Activated CD8-positive, alpha-beta T cell treated with anti-CD3 and anti-CD28 coated beads for 36 hours (primary cell): ENCODE results near the gene TWF2. TPM values are rescaled to one million over a fixed set of nuclear protein-coding genes. Genes with fewer than 3 reads are reported as not detected.

Source experiments
- ATAC-seq: fragments of 200-7000 bp; cut with Tn5 transposase; one replicate; pipeline ENCODE4 v1.10.0; 2021; ENCODE audit warnings: mild to moderate bottlenecking, moderate library complexity
- CTCF ChIA-PET: fragments of 350-600 bp; sonication (Branson Sonifier 250); formaldehyde crosslinking; loops from one replicate; lab custom pipeline; 2021; ENCODE audit warnings: antibody characterized with exemption; lab: Charles Lee
- POLR2A ChIA-PET: fragments of 350-600 bp; sonication (Branson Sonifier 250); formaldehyde crosslinking; loops from one replicate; lab custom pipeline; 2021; ENCODE audit warnings: antibody characterized with exemption; lab: Charles Lee
- DNase-seq: peaks from one replicate; pipeline ENCODE4 v3.0.0-alpha.2; 2020
- H3K27ac Mint-ChIP-seq: one replicate; pipeline ENCODE4 v1.8.0; 2021; ENCODE audit warnings: mild to moderate bottlenecking, mixed read lengths
- H3K27me3 Mint-ChIP-seq: one replicate; pipeline ENCODE4 v1.8.0; 2021; ENCODE audit warnings: mixed read lengths
- H3K36me3 Mint-ChIP-seq: one replicate; pipeline ENCODE4 v1.8.0; 2021; ENCODE audit warnings: low read depth, mixed read lengths
- H3K4me1 Mint-ChIP-seq: one replicate; pipeline ENCODE4 v1.8.0; 2021; ENCODE audit warnings: low read depth, mixed read lengths
- H3K4me3 Mint-ChIP-seq: one replicate; pipeline ENCODE4 v1.8.0; 2021; ENCODE audit warnings: mild to moderate bottlenecking, moderate library complexity, mixed read lengths
- H3K9me3 Mint-ChIP-seq: one replicate; pipeline ENCODE4 v1.8.0; 2021; ENCODE audit warnings: mixed read lengths
- CTCF ChIP-seq: fragments of 200-600 bp; IDR thresholded peaks from one replicate; pipeline ENCODE4 v1.8.0; 2022; ENCODE audit warnings: antibody characterized with exemption, mild to moderate bottlenecking
- intact Hi-C: fragments of 100-400 bp; cut with micrococcal nuclease; formaldehyde crosslinking; loops from one replicate; pipeline ENCODE4 v1.10.0; 2022
- total RNA-seq, 2 experiments: library from RNA; stranded (reverse); gene quantifications; one replicate each; pipeline ENCODE4 v1.2.3, GENCODE V29; 2021

TWF2 gene
- total RNA-seq, 2 experiments from 2014 or later: 137 TPM

- no peaks in the 10 kb centered on the region for H3K9me3 Mint-ChIP-seq
- H3K4me3 Mint-ChIP-seq: no peak overlapping the region
- intact Hi-C loops: no loop called here
- ATAC-seq: no peak
- H3K36me3 Mint-ChIP-seq: peaks cover 95% of the 10 kb centered on the region
- ChIA-PET POLR2A (interaction anchor here (0.8 to 6.1 kb wide), 9 partner anchors 11 to 117 kb away, joined by 3 to 71 read pairs (median 5); partner anchors contain the start of genes PPM1M, TWF2 and WDR82), CTCF (interaction anchor here (0.7 to 4.0 kb wide), 6 partner anchors 11 to 39 kb away, joined by 3 to 21 read pairs (median 4); no protein-coding TSS in a partner anchor)
- no peak for DNase-seq
- TF ChIP-seq CTCF: no peak
- peak overlapping the region; percentile 79 for H3K27ac Mint-ChIP-seq
- H3K4me1 Mint-ChIP-seq: peaks cover 92% of the 10 kb centered on the region
- H3K27me3 Mint-ChIP-seq: no peaks in the 10 kb centered on the region
Observed at GRCh38 chr3:52259448-52259847, 20.5 kb upstream of the TWF2 start.

- intact Hi-C loops: no loop called here
- no peak for TF ChIP-seq CTCF
- H3K4me3 Mint-ChIP-seq: no peak overlapping the region
Observed at GRCh38 chr3:52259035-52259434, 20.1 kb upstream of the TWF2 start.

GRCh38 chr3:52257911-52258310, 19.0 kb upstream of the TWF2 start:
- no peak for DNase-seq
- POLR2A ChIA-PET: interaction anchor here (0.6 to 6.1 kb wide), 8 partner anchors 9 to 70 kb away, joined by 3 to 71 read pairs (median 5); partner anchors contain the start of genes PPM1M, TLR9, TWF2 and WDR82
- CTCF ChIA-PET: interaction anchor here (4.0 kb wide), 1 partner anchor 26 kb away, joined by 21 read pairs; no protein-coding TSS in a partner anchor
- Mint-ChIP-seq H3K4me1 (peaks cover 92% of the 10 kb centered on the region), H3K27ac (peak overlapping the region; percentile 79), H3K9me3 (no peaks in the 10 kb centered on the region), H3K36me3 (peaks cover 93% of the 10 kb centered on the region), H3K27me3 (no peaks in the 10 kb centered on the region), H3K4me3 (no peak overlapping the region)
- no peak for ATAC-seq
- intact Hi-C loops: no loop called here
- no peak for TF ChIP-seq CTCF

More at GRCh38 chr3:52259035-52259434, 20.1 kb upstream of the TWF2 start:
- POLR2A ChIA-PET: interaction anchor here (1.1 to 6.1 kb wide), 6 partner anchors 12 to 116 kb away, joined by 4 to 71 read pairs (median 9); partner anchors contain the start of genes PPM1M, TWF2 and WDR82
- Mint-ChIP-seq H3K27ac (peak overlapping the region; percentile 79), H3K36me3 (peaks cover 94% of the 10 kb centered on the region), H3K4me1 (peaks cover 92% of the 10 kb centered on the region), H3K9me3 (no peaks in the 10 kb centered on the region), H3K27me3 (no peaks in the 10 kb centered on the region)
- ATAC-seq (no peak), DNase-seq (no peak)
- CTCF ChIA-PET: interaction anchor here (0.7 to 4.0 kb wide), 4 partner anchors 11 to 27 kb away, joined by 3 to 21 read pairs (median 4); no protein-coding TSS in a partner anchor

- ATAC-seq (no peak), DNase-seq (no peak)
- ChIA-PET POLR2A (interaction anchor here (1.0 to 6.1 kb wide), 6 partner anchors 10 to 23 kb away, joined by 3 to 71 read pairs (median 6); partner anchors contain the start of gene PPM1M), CTCF (interaction anchor here (0.8 to 0.9 kb wide), 2 partner anchors 22 to 24 kb away, joined by 3 to 4 read pairs; no protein-coding TSS in a partner anchor)
- Mint-ChIP-seq H3K9me3 (no peaks in the 10 kb centered on the region), H3K27me3 (no peaks in the 10 kb centered on the region), H3K36me3 (peaks cover 92% of the 10 kb centered on the region), H3K27ac (peak overlapping the region; percentile 81), H3K4me1 (peaks cover 89% of the 10 kb centered on the region), H3K4me3 (no peak overlapping the region)
- intact Hi-C loops: no loop called here
- no peak for TF ChIP-seq CTCF
Observed at GRCh38 chr3:52256622-52257021, 17.7 kb upstream of the TWF2 start.

GRCh38 chr3:52256159-52256558, 17.2 kb upstream of the TWF2 start:
- POLR2A ChIA-PET: interaction anchor here (0.6 to 6.1 kb wide), 9 partner anchors 9 to 1654 kb away, joined by 3 to 71 read pairs (median 4); partner anchors contain the start of genes PPM1M and WDR82
- Mint-ChIP-seq H3K36me3 (peaks cover 89% of the 10 kb centered on the region), H3K4me1 (peaks cover 84% of the 10 kb centered on the region), H3K27me3 (no peaks in the 10 kb centered on the region), H3K4me3 (no peak overlapping the region), H3K9me3 (no peaks in the 10 kb centered on the region), H3K27ac (peak overlapping the region; percentile 81)
- ATAC-seq: no peak
- no peak for DNase-seq
- CTCF ChIA-PET: interaction anchor here (0.9 to 1.0 kb wide), 2 partner anchors 12 to 24 kb away, joined by 4 to 5 read pairs; no protein-coding TSS in a partner anchor
- intact Hi-C loops: no loop called here
- no peak for TF ChIP-seq CTCF
